ENCODE results near the gene RAB30.

- no peak for TF ChIP-seq CTCF (IDR thresholded peaks at IDR 0.05)
- TF ChIP-seq POLR2A (IDR thresholded peaks at IDR 0.05): no peak
- TF ChIP-seq POLR2AphosphoS5 (IDR thresholded peaks at IDR 0.05): no peak
Observed at GRCh38 chr11:83119216-83119615, 47.5 kb upstream of the RAB30 start.
